GM21576 (cell line): Measurements from ENCODE around the gene SH3BP5.

Experiments used
- ATAC-seq: cut with Tn5 transposase; IDR thresholded peaks from one replicate; pipeline ENCODE4 v1.9.1; 2021; ENCODE audit warnings: mild to moderate bottlenecking, moderate library complexity; ENCODE audit not compliant: unreplicated experiment

SH3BP5 gene

GRCh38 chr3:15326037-15326436 lies 6.3 kb downstream of the SH3BP5 start:
- ATAC-seq: no peak

- ATAC-seq: no peak
Observed at GRCh38 chr3:15325228-15325627, 7.2 kb downstream of the SH3BP5 start.

- no peak for ATAC-seq
Observed at GRCh38 chr3:15324379-15324808, 8.0 kb downstream of the SH3BP5 start.

GRCh38 chr3:15323063-15323462 lies 9.3 kb downstream of the SH3BP5 start:
- no peak for ATAC-seq

- no peak for ATAC-seq
Observed at GRCh38 chr3:15321349-15321748, 11.0 kb downstream of the SH3BP5 start.

GRCh38 chr3:15319575-15319974 lies 12.8 kb downstream of the SH3BP5 start:
- ATAC-seq: no peak

GRCh38 chr3:15319136-15319535 lies 13.2 kb downstream of the SH3BP5 start:
- ATAC-seq: no peak

GRCh38 chr3:15318661-15319060 lies 13.7 kb downstream of the SH3BP5 start:
- ATAC-seq: no peak

GRCh38 chr3:15316998-15317435 lies 15.4 kb downstream of the SH3BP5 start:
- no peak for ATAC-seq

- no peak for ATAC-seq
Observed at GRCh38 chr3:15315003-15315402, 17.4 kb downstream of the SH3BP5 start.

- no peak for ATAC-seq
Observed at GRCh38 chr3:15314276-15314675, 18.1 kb downstream of the SH3BP5 start.

GRCh38 chr3:15313461-15313860 lies 18.9 kb downstream of the SH3BP5 start:
- no peak for ATAC-seq

- no peak for ATAC-seq
Observed at GRCh38 chr3:15312550-15312949, 19.8 kb downstream of the SH3BP5 start.

- peak; percentile 91 for ATAC-seq
Observed at GRCh38 chr3:15310491-15311370, 21.7 kb downstream of the SH3BP5 start.

GRCh38 chr3:15309662-15310335 lies 22.6 kb downstream of the SH3BP5 start:
- no peak for ATAC-seq

- ATAC-seq: no peak
Observed at GRCh38 chr3:15307580-15307979, 24.8 kb downstream of the SH3BP5 start.

- no peak for ATAC-seq
Observed at GRCh38 chr3:15306979-15307359, 25.4 kb downstream of the SH3BP5 start.

GRCh38 chr3:15305359-15305844 lies 27.0 kb downstream of the SH3BP5 start:
- no peak for ATAC-seq

- no peak for ATAC-seq
Observed at GRCh38 chr3:15303728-15304127, 28.7 kb downstream of the SH3BP5 start.

GRCh38 chr3:15303216-15303615 lies 29.2 kb downstream of the SH3BP5 start:
- ATAC-seq: no peak

- no peak for ATAC-seq
Observed at GRCh38 chr3:15301761-15302160, 30.6 kb downstream of the SH3BP5 start.
